BE2C (cell line): ENCODE data around the gene DPP10.

Experiments
- DNase-seq: peaks from one replicate; pipeline ENCODE4 v3.0.0-alpha.2; 2020
- H3K27me3 ChIP-seq: fragments of 250-450 bp; sonication (Bioruptor Pico); 2 replicates; pipeline ENCODE4 v1.5.1; 2020; ENCODE audit warnings: mild to moderate bottlenecking
- H3K36me3 ChIP-seq: fragments of 250-450 bp; sonication (Bioruptor Pico); 2 replicates; pipeline ENCODE4 v1.5.1; 2020; ENCODE audit warnings: mild to moderate bottlenecking
- H3K4me1 ChIP-seq: fragments of 250-450 bp; sonication (Bioruptor Pico); 2 replicates; pipeline ENCODE4 v1.5.1; 2020
- H3K4me3 ChIP-seq: 2 replicates; pipeline ENCODE4 v1.5.1; 2011; ENCODE audit warnings: low read depth, low read length
- H3K9me3 ChIP-seq: fragments of 250-450 bp; sonication (Bioruptor Pico); 2 replicates; pipeline ENCODE4 v1.5.1; 2020
- TF ChIP-seq, protein P1 (sequence below): IDR thresholded peaks from 2 replicates; pipeline ENCODE4 v1.5.1; 2012; ENCODE audit warnings: mild to moderate bottlenecking, low read depth, low read length

Gene DPP10

DNA sequence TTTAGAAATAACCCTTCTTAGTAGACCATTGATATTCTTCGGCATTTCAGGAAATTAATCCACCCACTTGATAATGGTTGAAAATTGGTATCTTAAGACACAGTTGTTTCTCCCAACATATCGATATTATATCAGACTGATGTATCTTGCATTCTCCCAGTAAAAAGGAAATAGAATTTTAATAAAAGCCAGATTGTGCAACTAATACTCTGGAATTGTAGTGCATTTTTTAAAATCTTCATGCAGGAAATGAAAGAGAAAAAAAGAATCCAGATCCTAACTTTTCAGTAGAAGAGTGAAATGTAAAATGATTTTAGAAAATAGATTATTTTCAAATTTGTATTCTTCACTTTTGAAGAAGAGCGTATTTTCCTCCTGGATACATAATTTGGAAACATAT lies 1168.4 kb downstream of the DPP10 start:
- no peak overlapping the region for H3K4me3 ChIP-seq
- no peak for DNase-seq
- H3K9me3 ChIP-seq: no peaks in the 10 kb centered on the region
- no peaks in the 10 kb centered on the region for H3K36me3 ChIP-seq
- H3K4me1 ChIP-seq: no peaks in the 10 kb centered on the region
- no peaks in the 10 kb centered on the region for H3K27me3 ChIP-seq
- TF ChIP-seq, protein P1, sequence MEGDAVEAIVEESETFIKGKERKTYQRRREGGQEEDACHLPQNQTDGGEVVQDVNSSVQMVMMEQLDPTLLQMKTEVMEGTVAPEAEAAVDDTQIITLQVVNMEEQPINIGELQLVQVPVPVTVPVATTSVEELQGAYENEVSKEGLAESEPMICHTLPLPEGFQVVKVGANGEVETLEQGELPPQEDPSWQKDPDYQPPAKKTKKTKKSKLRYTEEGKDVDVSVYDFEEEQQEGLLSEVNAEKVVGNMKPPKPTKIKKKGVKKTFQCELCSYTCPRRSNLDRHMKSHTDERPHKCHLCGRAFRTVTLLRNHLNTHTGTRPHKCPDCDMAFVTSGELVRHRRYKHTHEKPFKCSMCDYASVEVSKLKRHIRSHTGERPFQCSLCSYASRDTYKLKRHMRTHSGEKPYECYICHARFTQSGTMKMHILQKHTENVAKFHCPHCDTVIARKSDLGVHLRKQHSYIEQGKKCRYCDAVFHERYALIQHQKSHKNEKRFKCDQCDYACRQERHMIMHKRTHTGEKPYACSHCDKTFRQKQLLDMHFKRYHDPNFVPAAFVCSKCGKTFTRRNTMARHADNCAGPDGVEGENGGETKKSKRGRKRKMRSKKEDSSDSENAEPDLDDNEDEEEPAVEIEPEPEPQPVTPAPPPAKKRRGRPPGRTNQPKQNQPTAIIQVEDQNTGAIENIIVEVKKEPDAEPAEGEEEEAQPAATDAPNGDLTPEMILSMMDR: no peak

DNA sequence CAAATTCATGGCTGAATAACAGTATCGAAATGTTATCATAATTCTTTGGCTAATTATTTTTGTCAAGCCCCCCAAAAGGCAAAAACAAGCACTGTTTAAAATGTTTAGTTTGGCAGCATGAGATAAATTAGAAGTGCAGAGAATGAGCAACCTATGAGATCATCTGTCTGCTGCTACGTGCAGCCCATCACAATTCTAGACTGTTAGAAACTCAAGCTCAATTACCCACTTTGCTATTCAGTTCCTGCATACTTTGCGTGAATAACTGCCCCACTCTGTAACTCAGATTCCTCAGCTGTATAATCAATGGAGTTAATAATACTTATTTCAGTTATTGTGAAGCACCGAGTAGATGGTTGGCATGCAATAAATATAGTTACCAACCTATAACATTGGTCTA lies 1181.9 kb downstream of the DPP10 start:
- Histone ChIP-seq H3K4me1 (no peaks in the 10 kb centered on the region), H3K4me3 (no peak overlapping the region), H3K36me3 (no peaks in the 10 kb centered on the region), H3K27me3 (no peaks in the 10 kb centered on the region), H3K9me3 (no peaks in the 10 kb centered on the region)
- DNase-seq: no peak
- TF ChIP-seq, protein P1: no peak

DNA sequence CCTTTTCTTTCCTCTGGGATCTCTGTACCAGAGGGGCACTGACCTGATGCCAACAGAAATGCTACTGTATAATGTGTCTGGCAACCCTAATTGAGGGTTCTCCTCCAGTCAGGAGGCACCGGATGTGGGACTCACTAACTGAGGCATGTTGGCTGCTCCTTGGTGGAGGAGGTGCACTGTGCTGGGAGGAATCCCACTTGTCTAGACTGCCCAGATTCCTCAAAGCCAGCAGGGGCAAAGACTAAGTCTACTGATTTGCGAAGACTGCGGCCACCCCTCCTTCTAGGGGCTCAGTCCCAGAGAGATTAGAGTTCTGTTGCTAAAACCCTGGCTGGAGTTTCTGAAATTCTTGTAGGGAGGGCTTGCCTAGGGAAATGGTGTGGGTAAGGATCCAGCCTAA lies 1192.1 kb downstream of the DPP10 start:
- no peaks in the 10 kb centered on the region for H3K36me3 ChIP-seq
- no peaks in the 10 kb centered on the region for H3K9me3 ChIP-seq
- no peak for DNase-seq
- no peak overlapping the region for H3K4me3 ChIP-seq
- H3K4me1 ChIP-seq: no peaks in the 10 kb centered on the region
- TF ChIP-seq, protein P1: no peak
- H3K27me3 ChIP-seq: no peaks in the 10 kb centered on the region

DNA sequence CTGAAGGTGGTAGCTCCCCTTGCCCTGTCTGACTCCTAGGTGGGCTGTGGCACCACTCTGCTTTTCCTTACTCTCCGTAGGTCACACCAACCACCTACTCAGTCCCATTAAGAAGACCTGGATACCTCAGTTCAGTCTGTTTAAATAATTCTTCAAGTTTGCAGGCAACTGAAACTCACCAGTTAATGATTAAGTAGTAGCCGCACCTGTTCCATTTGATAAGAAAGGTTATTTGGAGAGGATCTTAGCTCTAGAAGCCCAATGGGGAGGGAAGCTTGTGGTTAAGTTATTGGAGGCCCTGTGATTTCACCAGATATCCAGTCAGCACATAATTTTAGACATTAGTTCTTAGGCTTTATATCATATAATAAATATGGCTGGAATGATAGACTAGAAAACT lies 1193.0 kb downstream of the DPP10 start:
- no peak overlapping the region for H3K4me3 ChIP-seq
- TF ChIP-seq, protein P1: no peak

DNA sequence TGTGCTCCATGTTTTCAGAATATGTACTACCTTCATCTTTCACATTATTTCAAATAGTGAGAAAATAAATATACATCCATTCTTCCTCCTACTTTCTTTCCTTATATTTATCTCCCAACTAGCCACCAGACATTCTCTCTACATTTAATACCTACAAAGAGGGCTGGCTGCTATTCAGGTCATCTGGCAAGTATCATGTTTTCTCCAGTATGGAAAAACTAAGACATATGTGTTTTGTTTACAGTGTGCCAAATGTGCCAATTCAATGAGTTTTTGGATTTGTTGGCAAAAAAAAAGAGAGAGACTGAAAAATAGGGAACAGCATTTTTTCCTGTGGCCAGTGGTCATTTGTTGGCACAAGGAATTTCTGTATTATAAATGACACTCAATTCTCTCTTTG lies 1207.3 kb downstream of the DPP10 start:
- TF ChIP-seq, protein P1: no peak
- no peaks in the 10 kb centered on the region for H3K27me3 ChIP-seq
- no peak for DNase-seq
- no peaks in the 10 kb centered on the region for H3K9me3 ChIP-seq
- H3K4me1 ChIP-seq: no peaks in the 10 kb centered on the region
- H3K36me3 ChIP-seq: no peaks in the 10 kb centered on the region
- no peak overlapping the region for H3K4me3 ChIP-seq

More for the DNA sequence above, 1193.0 kb downstream of the DPP10 start:
- no peaks in the 10 kb centered on the region for H3K27me3 ChIP-seq
- no peak for DNase-seq
- H3K9me3 ChIP-seq: no peaks in the 10 kb centered on the region
- no peaks in the 10 kb centered on the region for H3K4me1 ChIP-seq
- H3K36me3 ChIP-seq: no peaks in the 10 kb centered on the region

DNA sequence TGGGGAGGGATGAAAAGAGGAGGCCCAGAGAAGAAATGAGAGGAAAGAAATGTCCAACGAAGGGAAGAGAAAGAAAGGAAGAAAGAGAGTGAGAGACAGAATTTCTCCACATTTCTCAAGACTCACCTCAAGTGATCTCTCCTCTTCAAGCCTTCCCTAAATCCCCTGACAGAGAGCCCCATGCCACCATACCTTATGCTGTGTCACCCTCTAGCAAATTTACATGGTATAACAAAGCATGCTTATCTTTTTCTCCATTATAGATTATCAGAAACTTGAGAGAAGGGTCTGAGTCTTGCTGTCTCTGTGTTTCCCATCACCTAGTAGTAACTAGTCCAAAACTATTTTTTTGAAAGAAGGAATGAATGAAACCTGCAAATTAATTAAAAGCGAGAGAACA lies 1208.4 kb downstream of the DPP10 start:
- Histone ChIP-seq H3K4me3 (no peak overlapping the region), H3K36me3 (no peaks in the 10 kb centered on the region), H3K27me3 (no peaks in the 10 kb centered on the region), H3K4me1 (no peaks in the 10 kb centered on the region), H3K9me3 (no peaks in the 10 kb centered on the region)
- no peak for DNase-seq
- TF ChIP-seq, protein P1: no peak
